Mesodermal cell (in vitro differentiated cells): Measurements from ENCODE around the gene SRMS.

Experiments
- H3K27ac ChIP-seq: 2 replicates; pipeline ENCODE4 v1.7.0; 2013; ENCODE audit warnings: mild to moderate bottlenecking, low read depth, low read length, moderate library complexity; ENCODE audit not compliant: severe bottlenecking
- H3K36me3 ChIP-seq: 2 replicates; pipeline ENCODE4 v1.7.1; 2013; ENCODE audit warnings: mild to moderate bottlenecking, low read length, moderate library complexity; ENCODE audit not compliant: control insufficient read depth, insufficient read depth
- H3K4me1 ChIP-seq: one replicate; pipeline ENCODE4 v1.7.1; 2013; ENCODE audit warnings: mild to moderate bottlenecking, low read length; ENCODE audit not compliant: insufficient read depth, control insufficient read depth, poor library complexity, severe bottlenecking
- H3K4me3 ChIP-seq: 2 replicates; pipeline ENCODE4 v1.7.0; 2013; ENCODE audit warnings: low read length, control low read depth, mild to moderate bottlenecking; ENCODE audit not compliant: insufficient read depth, poor library complexity, severe bottlenecking; ENCODE audit errors: extremely low read depth
- H3K9me3 ChIP-seq: 2 replicates; pipeline ENCODE4 v1.7.1; 2013; ENCODE audit warnings: mild to moderate bottlenecking, low read length, moderate library complexity; ENCODE audit not compliant: control insufficient read depth
- WGBS, 2 experiments: methylation state at CpG; one replicate each; pipeline ENCODE4 v1.1.5; 2013; ENCODE audit warnings: missing lambda C conversion rate in 2 of 2; ENCODE audit not compliant: insufficient coverage in 2 of 2; 5-methylcytosine and 5-hydroxymethylcytosine counted together

Gene SRMS

GRCh38 chr20:63546256-63546955 lies 1.1 kb downstream of the SRMS start:
- WGBS, 2 experiments = 90% methylated on average over 15 to 17 of the region's 20 CpGs

GRCh38 chr20:63545814-63546213 lies 1.7 kb downstream of the SRMS start:
- no peak overlapping the region for H3K27ac ChIP-seq
- no peaks in the 10 kb centered on the region for H3K9me3 ChIP-seq
- WGBS, 2 experiments = 71 to 73% methylated on average over 4 of the region's 6 CpGs
- H3K4me3 ChIP-seq = no peak overlapping the region
- H3K4me1 ChIP-seq = peaks cover 6% of the 10 kb centered on the region
- no peaks in the 10 kb centered on the region for H3K36me3 ChIP-seq

More at GRCh38 chr20:63546256-63546955, 1.1 kb downstream of the SRMS start:
- Histone ChIP-seq H3K4me3 (no peak overlapping the region), H3K36me3 (no peaks in the 10 kb centered on the region), H3K9me3 (no peaks in the 10 kb centered on the region), H3K4me1 (peaks cover 6% of the 10 kb centered on the region), H3K27ac (no peak overlapping the region)

- peaks cover 10% of the 10 kb centered on the region for H3K4me1 ChIP-seq
- WGBS, 2 experiments = 72 to 78% methylated on average over 12 to 18 of the region's 19 CpGs
- H3K36me3 ChIP-seq = no peaks in the 10 kb centered on the region
- no peaks in the 10 kb centered on the region for H3K9me3 ChIP-seq
- no peak overlapping the region for H3K27ac ChIP-seq
- H3K4me3 ChIP-seq = no peak overlapping the region
These were observed 2.5 kb downstream of the SRMS start for GRCh38 chr20:63544958-63545516.

GRCh38 chr20:63544241-63544957 lies 3.1 kb downstream of the SRMS start:
- peaks cover 12% of the 10 kb centered on the region for H3K4me1 ChIP-seq
- H3K9me3 ChIP-seq = no peaks in the 10 kb centered on the region
- H3K36me3 ChIP-seq = no peaks in the 10 kb centered on the region
- no peak overlapping the region for H3K4me3 ChIP-seq
- no peak overlapping the region for H3K27ac ChIP-seq
- 87 to 92% methylated on average over 27 of the region's 27 CpGs for WGBS, 2 experiments

- H3K36me3 ChIP-seq = no peaks in the 10 kb centered on the region
- no peak overlapping the region for H3K4me3 ChIP-seq
- H3K4me1 ChIP-seq = peaks cover 12% of the 10 kb centered on the region
- no peak overlapping the region for H3K27ac ChIP-seq
- no peaks in the 10 kb centered on the region for H3K9me3 ChIP-seq
- 88 to 93% methylated on average over 6 of the region's 6 CpGs for WGBS, 2 experiments
These were observed 3.8 kb downstream of the SRMS start for GRCh38 chr20:63543733-63544132.

GRCh38 chr20:63543131-63543530 lies 4.4 kb downstream of the SRMS start:
- H3K27ac ChIP-seq = no peak overlapping the region
- no peaks in the 10 kb centered on the region for H3K9me3 ChIP-seq
- H3K36me3 ChIP-seq = no peaks in the 10 kb centered on the region
- H3K4me1 ChIP-seq = peaks cover 12% of the 10 kb centered on the region
- H3K4me3 ChIP-seq = no peak overlapping the region
- WGBS, 2 experiments = 83 to 87% methylated on average over 6 to 9 of the region's 10 CpGs

- WGBS, 2 experiments = 91 to 93% methylated on average over 9 to 10 of the region's 10 CpGs
- H3K4me3 ChIP-seq = no peak overlapping the region
- no peak overlapping the region for H3K27ac ChIP-seq
- H3K4me1 ChIP-seq = peaks cover 14% of the 10 kb centered on the region
- no peaks in the 10 kb centered on the region for H3K9me3 ChIP-seq
- no peaks in the 10 kb centered on the region for H3K36me3 ChIP-seq
These were observed 4.9 kb downstream of the SRMS start for GRCh38 chr20:63542696-63543095.

GRCh38 chr20:63542031-63542559 lies 5.5 kb downstream of the SRMS start:
- Histone ChIP-seq H3K4me1 (peaks cover 15% of the 10 kb centered on the region), H3K9me3 (no peaks in the 10 kb centered on the region)
- 93 to 95% methylated on average over 33 to 36 of the region's 36 CpGs for WGBS, 2 experiments

GRCh38 chr20:63541371-63541770 lies 6.2 kb downstream of the SRMS start:
- Histone ChIP-seq H3K9me3 (no peaks in the 10 kb centered on the region), H3K4me1 (peaks cover 15% of the 10 kb centered on the region), H3K27ac (no peak overlapping the region), H3K4me3 (no peak overlapping the region), H3K36me3 (no peaks in the 10 kb centered on the region)
- 95 to 96% methylated on average over 27 to 28 of the region's 28 CpGs for WGBS, 2 experiments

More at GRCh38 chr20:63542031-63542559, 5.5 kb downstream of the SRMS start:
- H3K4me3 ChIP-seq = no peak overlapping the region
- H3K27ac ChIP-seq = no peak overlapping the region
- no peaks in the 10 kb centered on the region for H3K36me3 ChIP-seq

GRCh38 chr20:63540417-63541186 lies 6.9 kb downstream of the SRMS start:
- 89 to 91% methylated on average over 45 to 47 of the region's 49 CpGs for WGBS, 2 experiments
- Histone ChIP-seq H3K9me3 (no peaks in the 10 kb centered on the region), H3K27ac (no peak overlapping the region), H3K36me3 (no peaks in the 10 kb centered on the region), H3K4me1 (peaks cover 15% of the 10 kb centered on the region), H3K4me3 (no peak overlapping the region)
